Smooth muscle cell (in vitro differentiated cells): ENCODE results near the gene PGM1. TPM values are rescaled to one million over a fixed set of nuclear protein-coding genes. Genes with fewer than 3 reads are reported as not detected.

Source experiments
- DNase-seq: peaks from one replicate; lab custom pipeline; 2025; ENCODE audit not compliant: unreplicated experiment; lab: John Stamatoyannopoulos, UW
- H2AFZ ChIP-seq: fragments of 200-600 bp; sonication (generic); 2 replicates; pipeline ENCODE4 v1.6.0; 2016; ENCODE audit warnings: antibody characterized with exemption, low read depth, mild to moderate bottlenecking
- H3F3A ChIP-seq: fragments of 200-600 bp; sonication (generic); 2 replicates; pipeline ENCODE4 v1.6.0; 2017; ENCODE audit warnings: antibody characterized with exemption, low read depth
- H3K27ac ChIP-seq: fragments of 200-600 bp; sonication (generic); 2 replicates; pipeline ENCODE4 v1.5.1; 2016; ENCODE audit warnings: low read depth, mild to moderate bottlenecking
- H3K27me3 ChIP-seq: fragments of 200-600 bp; sonication (generic); 2 replicates; pipeline ENCODE4 v1.6.1; 2016; ENCODE audit warnings: low read depth, mild to moderate bottlenecking
- H3K36me3 ChIP-seq: fragments of 200-600 bp; sonication (generic); 2 replicates; pipeline ENCODE4 v1.5.1; 2016; ENCODE audit warnings: low read depth
- H3K4me1 ChIP-seq: fragments of 200-600 bp; sonication (generic); 2 replicates; pipeline ENCODE4 v1.5.1; 2016; ENCODE audit warnings: low read depth
- H3K4me2 ChIP-seq: fragments of 200-600 bp; sonication (generic); 2 replicates; pipeline ENCODE4 v1.6.0; 2016; ENCODE audit warnings: mild to moderate bottlenecking
- H3K4me3 ChIP-seq: fragments of 200-600 bp; sonication (generic); 2 replicates; pipeline ENCODE4 v1.5.1; 2016; ENCODE audit warnings: mild to moderate bottlenecking
- H3K79me2 ChIP-seq: fragments of 200-600 bp; sonication (generic); 2 replicates; pipeline ENCODE4 v1.6.0; 2016; ENCODE audit warnings: low read depth, mild to moderate bottlenecking
- H3K9ac ChIP-seq: fragments of 200-600 bp; sonication (generic); 2 replicates; pipeline ENCODE4 v1.6.0; 2016; ENCODE audit warnings: low read depth
- H3K9me3 ChIP-seq: fragments of 200-600 bp; sonication (generic); replicated peaks from 2 replicates; pipeline ENCODE4 v1.5.1; 2016; ENCODE audit warnings: low read depth
- H4K20me1 ChIP-seq: fragments of 200-600 bp; sonication (generic); 2 replicates; pipeline ENCODE4 v1.6.0; 2016; ENCODE audit warnings: low read depth
- CTCF ChIP-seq: fragments of 200-600 bp; sonication (generic); IDR thresholded peaks from 2 replicates; pipeline ENCODE4 v1.5.1; 2017; ENCODE audit warnings: borderline replicate concordance, mild to moderate bottlenecking, antibody characterized with exemption; ENCODE audit not compliant: insufficient read depth, poor library complexity, severe bottlenecking
- WGBS: methylation state at CpG from one replicate; pipeline ENCODE4 v1.1.7; 2016; ENCODE audit warnings: low lambda C conversion rate; 5-methylcytosine and 5-hydroxymethylcytosine counted together
- polyA plus RNA-seq: library from polyadenylated mRNA; unstranded; fragments of >200 nt; fragmentation: Nextera tagmentation; extraction: Ambion mirVana; gene quantifications from 2 replicates; pipeline ENCODE4 v1.2.1, GENCODE V29; 2016
- total RNA-seq: library from RNA; depleted of rRNA; stranded (reverse); fragments of >200 nt; gene quantifications from 2 replicates; pipeline ENCODE4 v1.2.3, GENCODE V29; 2014

Gene PGM1
- total and polyA plus RNA-seq, 2 experiments from 2014 or later: 72.7 to 87.6 TPM

GRCh38 chr1:63648689-63649088 lies 55.5 kb downstream of the PGM1 start:
- Histone ChIP-seq H3K9ac (no peak overlapping the region), H3K9me3 (no peaks in the 10 kb centered on the region), H3K27ac (no peak overlapping the region), H3K4me2 (no peak overlapping the region), H3K36me3 (peaks cover 5% of the 10 kb centered on the region), H4K20me1 (no peaks in the 10 kb centered on the region), H3K27me3 (no peaks in the 10 kb centered on the region), H2AFZ (no peak overlapping the region), H3F3A (no peaks in the 10 kb centered on the region), H3K79me2 (no peaks in the 10 kb centered on the region), H3K4me1 (no peaks in the 10 kb centered on the region), H3K4me3 (no peak overlapping the region)
- TF ChIP-seq CTCF: no peak
- WGBS: 96% methylated on average over 1 of the region's 1 CpG
- no peak for DNase-seq

GRCh38 chr1:63651161-63651701 lies 58.0 kb downstream of the PGM1 start:
- 70% methylated on average over 6 of the region's 6 CpGs for WGBS
- peaks cover 5% of the 10 kb centered on the region for H3K36me3 ChIP-seq
- no peak for TF ChIP-seq CTCF
- no peaks in the 10 kb centered on the region for H3K79me2 ChIP-seq
- no peaks in the 10 kb centered on the region for H4K20me1 ChIP-seq
- H3K4me1 ChIP-seq: no peaks in the 10 kb centered on the region
- no peaks in the 10 kb centered on the region for H3K27me3 ChIP-seq
- no peak overlapping the region for H3K4me2 ChIP-seq
- H3K9me3 ChIP-seq: no peaks in the 10 kb centered on the region
- no peak overlapping the region for H3K9ac ChIP-seq
- H3K4me3 ChIP-seq: no peak overlapping the region
- no peaks in the 10 kb centered on the region for H3F3A ChIP-seq
- DNase-seq: no peak
- H3K27ac ChIP-seq: no peak overlapping the region
- no peak overlapping the region for H2AFZ ChIP-seq

- DNase-seq: no peak
- Histone ChIP-seq H3K4me2 (no peak overlapping the region), H3K79me2 (no peaks in the 10 kb centered on the region), H3K4me1 (no peaks in the 10 kb centered on the region), H2AFZ (no peak overlapping the region), H3F3A (no peaks in the 10 kb centered on the region), H4K20me1 (no peaks in the 10 kb centered on the region), H3K9ac (no peak overlapping the region), H3K36me3 (peaks cover 5% of the 10 kb centered on the region), H3K9me3 (no peaks in the 10 kb centered on the region), H3K27ac (no peak overlapping the region), H3K4me3 (no peak overlapping the region), H3K27me3 (no peaks in the 10 kb centered on the region)
- 93% methylated on average over 6 of the region's 6 CpGs for WGBS
- TF ChIP-seq CTCF: no peak
Observed at GRCh38 chr1:63653976-63654375, 60.8 kb downstream of the PGM1 start.

GRCh38 chr1:63659448-63659847 lies 66.2 kb downstream of the PGM1 start:
- Histone ChIP-seq H3K27ac (no peak overlapping the region), H3K4me1 (no peaks in the 10 kb centered on the region), H3K27me3 (no peaks in the 10 kb centered on the region), H3K4me3 (no peak overlapping the region), H3F3A (no peaks in the 10 kb centered on the region), H3K9me3 (no peaks in the 10 kb centered on the region), H3K79me2 (no peaks in the 10 kb centered on the region), H3K4me2 (no peak overlapping the region), H4K20me1 (no peaks in the 10 kb centered on the region), H3K9ac (no peak overlapping the region), H2AFZ (no peak overlapping the region), H3K36me3 (no peaks in the 10 kb centered on the region)
- 97% methylated on average over 7 of the region's 7 CpGs for WGBS
- no peak for DNase-seq
- no peak for TF ChIP-seq CTCF
